Effector memory CD8-positive, alpha-beta T cell (primary cell): Measurements from ENCODE around the gene ZNF45.

ENCODE experiments used
- ATAC-seq: fragments of 150-1000 bp; cut with Tn5 transposase; replicated peaks from 2 replicates; pipeline ENCODE4 v1.10.0; 2021; ENCODE audit warnings: mild to moderate bottlenecking, moderate library complexity
- DNase-seq, 3 experiments: peaks; one replicate each; pipeline ENCODE4 v3.0.0; 2021
- H3K27ac Mint-ChIP-seq, 2 donors: one replicate each; pipeline ENCODE4 v1.8.0; 2022; ENCODE audit warnings: mild to moderate bottlenecking in 2 of 2, mixed read lengths in 2 of 2, moderate library complexity in 2 of 2
- H3K27me3 Mint-ChIP-seq, 2 donors: one replicate each; pipeline ENCODE4 v1.8.0; 2022; ENCODE audit warnings: mixed read lengths in 2 of 2
- H3K36me3 Mint-ChIP-seq: one replicate; pipeline ENCODE4 v1.8.0; 2022; ENCODE audit warnings: mild to moderate bottlenecking, moderate library complexity, mixed read lengths; ENCODE audit not compliant: insufficient read depth
- H3K4me1 Mint-ChIP-seq, 2 donors: one replicate each; pipeline ENCODE4 v1.8.0; 2022; ENCODE audit warnings: low read depth in 2 of 2, mixed read lengths in 2 of 2
- H3K4me3 Mint-ChIP-seq, 2 donors: one replicate each; pipeline ENCODE4 v1.8.0; 2022; ENCODE audit warnings: mild to moderate bottlenecking in 2 of 2, mixed read lengths in 2 of 2, moderate library complexity in 2 of 2
- H3K9me3 Mint-ChIP-seq, 2 donors: one replicate each; pipeline ENCODE4 v1.8.0; 2022; ENCODE audit warnings: mixed read lengths in 2 of 2

ZNF45 gene

DNA sequence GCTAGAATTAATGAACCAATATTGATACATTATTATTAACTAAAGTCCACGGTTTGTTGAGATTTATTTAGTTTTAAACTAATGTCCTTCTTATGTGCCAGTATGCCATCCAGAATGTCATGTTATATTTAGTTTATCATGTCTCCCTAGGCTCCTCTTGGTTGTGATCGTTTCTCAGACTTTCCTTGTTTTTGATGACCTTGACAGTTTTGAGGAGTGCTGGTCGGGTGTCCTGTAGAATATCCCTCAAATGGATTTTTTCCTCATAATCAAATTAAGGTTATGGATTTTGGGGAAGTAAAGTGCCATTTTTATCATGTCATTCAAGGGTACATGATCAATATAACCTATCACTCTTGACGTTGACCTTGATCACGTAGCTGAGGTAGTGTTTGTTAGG lies 6.1 kb upstream of the ZNF45 start:
- H3K4me3 Mint-ChIP-seq = no peak overlapping the region
- H3K27me3 Mint-ChIP-seq = peaks cover 29 to 51% of the 10 kb centered on the region in 2 donors
- DNase-seq = no peak
- H3K27ac Mint-ChIP-seq = no peak overlapping the region
- no peaks in the 10 kb centered on the region for H3K36me3 Mint-ChIP-seq
- no peak for ATAC-seq
- H3K9me3 Mint-ChIP-seq = peaks cover 2 to 13% of the 10 kb centered on the region in 2 donors
- no peaks in the 10 kb centered on the region for H3K4me1 Mint-ChIP-seq

DNA sequence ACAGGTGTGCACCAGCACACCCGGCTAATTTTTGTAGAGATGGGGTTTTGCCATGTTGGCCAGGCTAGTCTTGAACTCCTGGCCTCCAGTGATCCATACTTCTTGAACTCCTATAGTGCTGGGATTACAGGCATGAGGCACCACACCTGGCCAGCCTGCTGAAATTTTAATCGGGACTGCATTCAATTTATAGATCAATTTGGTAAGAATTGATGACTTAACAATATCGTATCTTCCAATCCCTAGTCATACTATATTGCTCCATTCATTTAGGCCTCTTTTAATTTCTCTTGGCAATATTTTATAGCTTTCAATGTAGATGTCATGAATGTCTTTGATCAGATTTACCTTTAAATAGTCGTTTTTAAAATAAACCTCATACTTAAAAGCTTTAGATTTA lies 5.6 kb upstream of the ZNF45 start:
- peaks cover 0 to 8% of the 10 kb centered on the region in 2 donors for H3K9me3 Mint-ChIP-seq
- ATAC-seq (no peak), DNase-seq (no peak)
- no peak overlapping the region for H3K27ac Mint-ChIP-seq
- peaks cover 24 to 46% of the 10 kb centered on the region in 2 donors for H3K27me3 Mint-ChIP-seq
- peaks cover 2 to 3% of the 10 kb centered on the region in 2 donors for H3K4me1 Mint-ChIP-seq
- H3K36me3 Mint-ChIP-seq = no peaks in the 10 kb centered on the region
- H3K4me3 Mint-ChIP-seq = no peak overlapping the region

DNA sequence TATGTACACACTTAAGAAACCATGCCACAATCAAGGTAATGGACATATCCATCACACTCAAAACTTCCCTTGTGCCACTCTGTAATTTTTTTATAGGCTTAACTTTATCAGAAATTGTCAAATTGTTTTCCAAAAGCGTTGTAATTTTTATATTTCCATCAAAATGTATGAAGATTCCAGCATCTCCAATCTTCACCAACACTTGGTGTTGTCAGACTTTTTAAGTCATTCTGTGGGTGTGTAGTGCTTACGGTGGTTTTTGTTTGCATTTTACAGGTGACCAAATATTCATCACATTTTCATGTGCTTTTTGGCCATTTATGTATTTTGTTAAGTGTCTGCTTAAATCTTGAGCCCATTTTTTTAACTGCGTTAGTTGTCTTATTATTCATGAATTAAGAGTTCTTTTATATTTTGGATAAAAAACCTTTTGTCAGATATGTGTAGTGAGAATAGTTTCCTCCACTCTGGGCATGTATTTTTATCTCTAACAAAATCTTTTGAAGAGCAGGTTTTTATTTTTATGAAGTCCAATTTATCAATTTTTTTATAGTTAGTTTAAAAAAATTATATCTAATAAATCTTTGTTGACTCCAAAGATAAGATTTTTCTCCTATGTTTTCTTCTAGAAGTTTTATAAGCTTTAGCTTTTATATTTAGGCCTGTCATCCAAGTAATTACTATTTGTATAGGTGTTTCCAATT lies 4.6 kb upstream of the ZNF45 start:
- Mint-ChIP-seq H3K9me3 (peaks cover 0 to 7% of the 10 kb centered on the region in 2 donors), H3K27ac (no peak overlapping the region), H3K4me3 (no peak overlapping the region), H3K27me3 (peaks cover 16 to 38% of the 10 kb centered on the region in 2 donors), H3K4me1 (peaks cover 7 to 8% of the 10 kb centered on the region in 2 donors), H3K36me3 (no peaks in the 10 kb centered on the region)
- ATAC-seq = no peak
- no peak for DNase-seq

DNA sequence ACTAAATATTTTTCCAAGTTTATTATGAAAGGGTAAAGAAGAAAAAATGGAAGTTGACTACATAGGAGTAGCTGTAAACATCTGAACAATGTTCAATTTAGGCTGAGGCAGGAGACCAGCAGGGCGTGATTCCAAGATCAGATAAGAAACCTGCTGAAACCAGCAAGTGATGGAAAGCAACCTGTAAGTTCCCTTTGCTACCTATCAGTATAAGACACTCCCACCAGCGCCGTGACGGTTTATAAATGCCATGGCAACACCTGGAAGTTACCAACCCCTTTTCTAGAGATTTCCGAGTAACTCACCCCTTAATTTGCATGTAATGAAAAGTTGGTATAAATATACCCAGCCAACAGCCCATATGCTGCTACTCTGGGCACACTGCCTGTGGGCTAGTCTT lies 1.1 kb upstream of the ZNF45 start:
- H3K36me3 Mint-ChIP-seq = peaks cover 12% of the 10 kb centered on the region
- DNase-seq (no peak), ATAC-seq (no peak)
- H3K27me3 Mint-ChIP-seq = peaks cover 0 to 11% of the 10 kb centered on the region in 2 donors
- peak overlapping the region; percentile 90 to 91 for H3K4me3 Mint-ChIP-seq
- H3K27ac Mint-ChIP-seq = peak overlapping the region in 1 of 2 donors; percentile 94
- H3K9me3 Mint-ChIP-seq = no peaks in the 10 kb centered on the region
- peaks cover 15 to 17% of the 10 kb centered on the region in 2 donors for H3K4me1 Mint-ChIP-seq

DNA sequence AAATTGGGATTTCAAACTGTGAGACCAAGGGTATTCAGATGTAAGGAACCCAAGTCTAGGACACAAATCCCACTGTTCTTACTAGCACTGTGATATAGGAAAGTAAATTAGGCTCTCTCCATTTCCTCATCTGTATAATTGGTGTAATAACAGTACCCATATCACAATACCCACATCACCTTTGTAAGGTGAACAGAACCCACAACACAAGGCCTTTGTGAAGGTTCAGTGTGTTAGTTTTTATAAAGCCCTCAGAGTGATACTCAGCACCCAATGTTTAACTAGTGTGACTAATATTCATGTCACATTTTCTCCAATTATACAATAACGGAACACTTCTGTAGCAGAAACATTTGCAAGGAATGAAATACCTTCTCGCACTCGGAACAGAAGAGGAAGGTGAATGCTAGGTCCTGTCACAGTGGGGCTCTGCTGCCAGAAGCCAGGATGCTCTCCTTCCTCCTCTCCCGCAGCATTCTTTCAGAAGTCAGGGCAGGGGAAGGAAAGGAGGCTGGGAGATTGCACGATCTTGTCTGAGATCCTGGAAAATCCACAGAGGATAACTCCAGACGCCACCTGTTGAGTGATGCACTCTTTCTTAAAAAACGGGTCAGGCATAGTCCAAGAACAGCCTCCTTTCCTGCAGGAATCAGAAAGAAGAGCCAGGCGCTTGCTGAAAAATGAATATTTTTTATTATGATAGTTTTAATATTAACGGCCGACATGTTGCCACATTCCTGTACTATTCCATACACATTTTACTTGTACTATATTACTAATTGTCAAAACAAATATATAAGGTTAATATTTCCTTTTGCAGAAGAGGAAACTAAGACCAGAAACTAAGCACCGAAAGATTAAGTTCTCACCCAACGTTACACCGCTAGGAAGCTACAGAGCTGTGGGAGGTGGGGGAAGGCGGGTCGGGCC lies 762 bp downstream of the ZNF45 start:
- H3K4me1 Mint-ChIP-seq = peaks cover 17 to 19% of the 10 kb centered on the region in 2 donors
- no peaks in the 10 kb centered on the region for H3K9me3 Mint-ChIP-seq
- peaks cover 26% of the 10 kb centered on the region for H3K36me3 Mint-ChIP-seq
- no peaks in the 10 kb centered on the region for H3K27me3 Mint-ChIP-seq
- ATAC-seq = no peak
- peak overlapping the region; percentile 94 to 96 for H3K27ac Mint-ChIP-seq
- peak overlapping the region; percentile 90 to 91 for H3K4me3 Mint-ChIP-seq
- DNase-seq = no peak

DNA sequence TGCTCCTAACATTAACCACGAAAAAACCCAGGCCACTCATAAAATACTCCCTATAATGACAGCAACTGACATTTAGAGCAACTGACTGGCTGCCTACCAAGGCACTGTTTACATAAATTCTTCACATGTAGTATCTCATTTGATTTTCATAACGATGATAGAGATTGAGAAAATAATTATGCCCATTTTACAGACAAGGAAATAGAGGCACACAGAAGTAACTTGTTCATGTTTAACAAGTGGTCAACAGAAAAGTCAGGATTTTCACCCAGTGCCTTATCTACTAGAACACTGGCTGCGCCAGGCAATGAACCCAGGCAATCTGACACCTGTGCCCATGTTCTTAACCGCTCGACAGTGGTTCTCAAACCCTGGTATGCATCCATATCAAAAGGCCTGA lies 6.3 kb downstream of the ZNF45 start:
- Mint-ChIP-seq H3K4me1 (peaks cover 4 to 12% of the 10 kb centered on the region in 2 donors), H3K9me3 (peaks cover 0 to 5% of the 10 kb centered on the region in 2 donors), H3K36me3 (peaks cover 46% of the 10 kb centered on the region), H3K4me3 (no peak overlapping the region), H3K27ac (no peak overlapping the region), H3K27me3 (no peaks in the 10 kb centered on the region)
- ATAC-seq = no peak
- DNase-seq = no peak

DNA sequence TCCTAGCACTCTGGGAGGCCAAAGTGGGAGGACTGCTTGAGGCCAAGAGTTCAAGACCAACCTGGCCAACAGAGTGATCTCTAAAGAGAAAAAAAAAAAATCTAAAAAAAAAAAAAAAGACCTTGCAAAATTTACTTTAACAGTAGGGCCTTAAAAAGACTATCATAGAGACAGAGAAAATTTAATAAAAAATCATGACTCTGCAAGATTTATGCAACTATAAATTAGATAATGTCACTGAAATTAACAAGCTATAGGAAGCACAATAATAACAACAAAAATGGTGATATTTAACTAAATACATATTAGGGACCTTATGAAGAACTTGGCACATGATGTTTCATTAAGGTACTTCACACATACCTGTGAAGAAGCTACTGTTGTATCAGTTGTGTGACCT lies 11.2 kb downstream of the ZNF45 start:
- peaks cover 0 to 5% of the 10 kb centered on the region in 2 donors for H3K9me3 Mint-ChIP-seq

DNA sequence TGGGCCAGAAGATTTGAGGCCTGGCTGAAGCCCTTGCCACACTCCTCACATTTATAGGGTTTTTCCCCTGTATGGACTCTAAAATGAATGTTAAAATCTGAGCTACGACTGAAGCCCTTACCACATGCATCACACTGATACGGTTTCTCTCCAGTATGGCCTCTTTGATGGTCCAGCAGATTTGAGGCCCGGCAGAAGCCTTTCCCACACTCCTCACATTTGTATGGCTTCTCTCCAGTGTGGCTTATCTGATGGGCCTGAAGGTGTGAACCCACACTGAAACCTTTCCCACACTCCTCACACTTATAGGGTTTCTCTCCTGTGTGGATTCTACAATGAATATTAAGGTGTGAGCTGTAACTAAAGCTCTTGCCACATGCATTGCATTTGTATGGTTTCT lies 21.0 kb downstream of the ZNF45 start:
- peaks cover 51% of the 10 kb centered on the region for H3K36me3 Mint-ChIP-seq
- H3K27ac Mint-ChIP-seq = no peak overlapping the region
- peaks cover 21 to 33% of the 10 kb centered on the region in 2 donors for H3K9me3 Mint-ChIP-seq
- DNase-seq = no peak
- H3K27me3 Mint-ChIP-seq = no peaks in the 10 kb centered on the region
- no peak overlapping the region for H3K4me3 Mint-ChIP-seq
- ATAC-seq = no peak
- H3K4me1 Mint-ChIP-seq = no peaks in the 10 kb centered on the region

More for the DNA sequence above, 11.2 kb downstream of the ZNF45 start:
- ATAC-seq = no peak
- Mint-ChIP-seq H3K27ac (no peak overlapping the region), H3K27me3 (no peaks in the 10 kb centered on the region), H3K36me3 (peaks cover 68% of the 10 kb centered on the region), H3K4me3 (no peak overlapping the region), H3K4me1 (peaks cover 0 to 7% of the 10 kb centered on the region in 2 donors)
- no peak for DNase-seq

DNA sequence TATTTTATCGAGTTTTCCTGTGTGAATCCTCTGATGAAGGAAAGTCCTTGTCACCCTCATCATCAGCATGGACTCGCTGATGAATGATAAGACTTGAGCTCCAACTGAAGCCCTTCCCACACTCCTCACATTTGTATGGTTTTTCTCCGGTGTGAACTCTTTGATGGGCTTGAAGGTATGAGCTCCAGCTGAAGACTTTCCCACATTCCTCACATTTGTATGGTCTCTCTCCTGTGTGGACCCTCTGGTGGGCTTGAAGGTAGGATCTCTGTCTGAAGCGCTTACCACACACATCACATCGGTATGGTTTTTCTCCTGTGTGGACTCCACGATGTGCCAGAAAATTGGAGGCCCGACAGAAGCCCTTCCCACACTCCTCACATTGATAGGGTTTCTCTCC lies 21.7 kb downstream of the ZNF45 start:
- Mint-ChIP-seq H3K27me3 (no peaks in the 10 kb centered on the region), H3K9me3 (peaks cover 23 to 38% of the 10 kb centered on the region in 2 donors), H3K36me3 (peaks cover 44% of the 10 kb centered on the region), H3K27ac (no peak overlapping the region), H3K4me3 (no peak overlapping the region), H3K4me1 (no peaks in the 10 kb centered on the region)
- no peak for ATAC-seq
- DNase-seq = no peak

DNA sequence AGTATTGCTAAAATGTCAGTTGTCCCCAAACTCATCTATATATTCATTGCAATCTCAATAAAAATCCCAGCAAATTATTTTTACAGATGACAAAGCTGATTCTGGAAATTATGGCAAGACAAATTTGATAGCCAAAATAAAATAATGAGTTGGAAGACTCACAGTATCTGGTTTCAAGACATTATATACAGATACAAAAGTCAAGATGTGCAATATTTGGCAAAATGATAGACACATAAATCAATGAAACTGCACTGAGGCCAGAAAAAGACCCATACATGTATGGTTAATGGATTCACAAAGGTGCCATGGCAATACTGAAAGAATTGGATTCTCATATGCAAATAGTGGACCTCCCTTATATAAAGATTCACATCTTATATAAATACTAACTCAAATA lies 24.2 kb downstream of the ZNF45 start:
- DNase-seq (no peak), ATAC-seq (no peak)
- Mint-ChIP-seq H3K4me1 (no peaks in the 10 kb centered on the region), H3K9me3 (peaks cover 25 to 44% of the 10 kb centered on the region in 2 donors), H3K36me3 (peaks cover 22% of the 10 kb centered on the region), H3K27ac (no peak overlapping the region), H3K4me3 (no peak overlapping the region), H3K27me3 (no peaks in the 10 kb centered on the region)

DNA sequence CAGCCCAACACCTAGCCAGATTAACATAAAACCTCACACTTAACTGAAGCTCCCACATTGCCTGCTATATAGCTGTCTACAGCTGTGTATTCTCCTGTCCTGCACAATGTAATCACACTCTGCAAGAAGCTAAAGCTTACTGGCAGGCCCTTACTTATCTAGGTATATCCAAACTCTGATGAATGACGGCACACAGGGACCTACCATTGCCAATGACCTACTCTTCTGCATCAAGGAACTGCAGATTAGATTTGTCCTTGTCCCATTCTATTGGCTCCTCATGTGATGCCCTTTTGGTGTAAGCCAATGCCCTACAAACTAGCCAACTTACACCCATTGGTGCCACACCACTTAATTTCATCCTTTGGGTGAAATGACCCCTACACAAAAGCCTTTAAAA lies 26.4 kb downstream of the ZNF45 start:
- Mint-ChIP-seq H3K27ac (no peak overlapping the region), H3K4me3 (no peak overlapping the region), H3K27me3 (no peaks in the 10 kb centered on the region), H3K9me3 (peaks cover 26 to 39% of the 10 kb centered on the region in 2 donors), H3K4me1 (no peaks in the 10 kb centered on the region), H3K36me3 (peaks cover 3% of the 10 kb centered on the region)
- no peak for ATAC-seq
- DNase-seq = no peak

DNA sequence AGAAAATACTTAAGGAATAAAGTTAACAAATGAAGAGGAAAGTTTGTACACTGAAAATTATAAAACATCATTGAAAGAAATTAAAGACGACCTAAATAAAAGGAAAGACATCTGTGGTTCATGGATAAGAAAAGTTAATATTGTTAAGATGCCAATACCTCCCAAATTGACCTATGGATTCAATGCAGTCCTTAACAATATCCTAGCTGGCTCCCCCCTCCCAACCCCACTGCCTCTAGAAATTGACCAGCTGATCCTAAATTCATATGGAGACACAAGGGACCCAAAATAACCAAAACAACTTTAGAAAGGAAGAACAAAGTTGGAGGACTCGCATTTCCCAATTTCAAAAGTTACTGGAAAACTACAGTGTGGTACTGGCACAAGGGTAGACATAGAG lies 28.3 kb downstream of the ZNF45 start:
- Mint-ChIP-seq H3K4me1 (peaks cover 5 to 6% of the 10 kb centered on the region in 2 donors), H3K4me3 (no peak overlapping the region), H3K9me3 (peaks cover 24 to 40% of the 10 kb centered on the region in 2 donors), H3K27ac (no peak overlapping the region), H3K36me3 (peaks cover 3% of the 10 kb centered on the region), H3K27me3 (no peaks in the 10 kb centered on the region)
- ATAC-seq (no peak), DNase-seq (no peak)

DNA sequence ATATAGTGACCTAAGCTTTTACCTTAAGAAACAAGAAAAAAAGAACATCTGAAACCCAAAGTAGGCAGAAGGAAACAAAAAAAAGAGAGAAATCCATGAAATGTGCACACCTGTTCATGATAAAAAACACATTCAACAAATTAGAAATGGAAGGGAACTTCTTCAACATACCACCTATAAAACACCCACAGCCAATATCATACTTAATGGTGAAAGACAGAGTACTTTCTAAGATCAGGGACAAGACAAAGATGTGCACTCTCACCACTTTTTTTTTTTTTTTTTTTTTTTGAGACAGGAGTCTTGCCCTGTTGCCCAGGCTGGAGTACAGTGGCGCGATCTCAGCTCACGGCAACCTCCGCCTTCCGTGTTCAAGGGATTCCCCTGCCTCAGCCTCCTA lies 29.2 kb downstream of the ZNF45 start:
- ATAC-seq (no peak), DNase-seq (no peak)
- H3K9me3 Mint-ChIP-seq = peaks cover 27 to 41% of the 10 kb centered on the region in 2 donors
- H3K27me3 Mint-ChIP-seq = no peaks in the 10 kb centered on the region
- H3K27ac Mint-ChIP-seq = no peak overlapping the region
- H3K36me3 Mint-ChIP-seq = peaks cover 3% of the 10 kb centered on the region
- H3K4me3 Mint-ChIP-seq = no peak overlapping the region
- peaks cover 10 to 13% of the 10 kb centered on the region in 2 donors for H3K4me1 Mint-ChIP-seq
